H1 (cell line): ENCODE measurements around the gene WDR45B. TPM values are rescaled to one million over a fixed set of nuclear protein-coding genes. Genes with fewer than 3 reads are reported as not detected.

Source experiments
- polyA plus RNA-seq, 7 experiments: library from polyadenylated mRNA; depleted of rRNA in 3 of 7; stranded (reverse) in 5 of 7; unstranded in 2 of 7; fragments of >200 nt in 5 of 7; fragments of 200-250 nt in 2 of 7; gene quantifications; 1 replicate in 5 of 7; 2 replicates in 1 of 7; 4 replicates in 1 of 7; pipeline versions ENCODE4 v1.2.1 to v1.2.3, GENCODE V29; 2011 to 2013; ENCODE audit warnings: missing spikeins in 2 of 7, mixed read lengths in 2 of 7
- total RNA-seq: library from RNA; stranded (reverse); fragmentation: NEBNext Ultra II Directional; extraction: Animal tissue kit (Norgen Biotek cat#: 25700); gene quantifications from 2 replicates; pipeline ENCODE4 v1.2.1, GENCODE V29; 2021
- TF ChIP-seq, protein P1 (sequence below), 3 experiments: IDR thresholded peaks; 1 replicate in 2 of 3; 2 replicates in 1 of 3; pipeline versions ENCODE4 v1.5.1 to v1.6.1; 2011; ENCODE audit warnings: low read length in 3 of 3, mild to moderate bottlenecking in 3 of 3, inconsistent platforms in 2 of 3, low read depth in 1 of 3, moderate library complexity in 1 of 3; ENCODE audit not compliant: insufficient read depth in 1 of 3; ENCODE audit errors: control extremely low read depth in 1 of 3

The WDR45B gene
- total and polyA plus RNA-seq, 2 of the 8 experiments (the other 6 are each of a cell fraction or from before 2014, with no cell fraction given), result 82.0 to 100 TPM

- TF ChIP-seq, protein P1, sequence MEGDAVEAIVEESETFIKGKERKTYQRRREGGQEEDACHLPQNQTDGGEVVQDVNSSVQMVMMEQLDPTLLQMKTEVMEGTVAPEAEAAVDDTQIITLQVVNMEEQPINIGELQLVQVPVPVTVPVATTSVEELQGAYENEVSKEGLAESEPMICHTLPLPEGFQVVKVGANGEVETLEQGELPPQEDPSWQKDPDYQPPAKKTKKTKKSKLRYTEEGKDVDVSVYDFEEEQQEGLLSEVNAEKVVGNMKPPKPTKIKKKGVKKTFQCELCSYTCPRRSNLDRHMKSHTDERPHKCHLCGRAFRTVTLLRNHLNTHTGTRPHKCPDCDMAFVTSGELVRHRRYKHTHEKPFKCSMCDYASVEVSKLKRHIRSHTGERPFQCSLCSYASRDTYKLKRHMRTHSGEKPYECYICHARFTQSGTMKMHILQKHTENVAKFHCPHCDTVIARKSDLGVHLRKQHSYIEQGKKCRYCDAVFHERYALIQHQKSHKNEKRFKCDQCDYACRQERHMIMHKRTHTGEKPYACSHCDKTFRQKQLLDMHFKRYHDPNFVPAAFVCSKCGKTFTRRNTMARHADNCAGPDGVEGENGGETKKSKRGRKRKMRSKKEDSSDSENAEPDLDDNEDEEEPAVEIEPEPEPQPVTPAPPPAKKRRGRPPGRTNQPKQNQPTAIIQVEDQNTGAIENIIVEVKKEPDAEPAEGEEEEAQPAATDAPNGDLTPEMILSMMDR (IDR thresholded peaks at IDR 0.05; ENCODE audit: control extremely low read depth in 1 of 3, insufficient read depth in 1 of 3, low read depth in 1 of 3, low read length in 3 of 3), result no peak
Observed at GRCh38 chr17:82594571-82594970, 53.7 kb downstream of the WDR45B start (continued).
